Effector memory CD8-positive, alpha-beta T cell (primary cell): ENCODE results near the gene NTRK3.

Source experiments
- ATAC-seq: fragments of 150-1000 bp; cut with Tn5 transposase; replicated peaks from 2 replicates; pipeline ENCODE4 v1.10.0; 2021; ENCODE audit warnings: mild to moderate bottlenecking, moderate library complexity
- DNase-seq, 3 experiments: peaks; one replicate each; pipeline ENCODE4 v3.0.0; 2021
- H3K27ac Mint-ChIP-seq, 2 donors: one replicate each; pipeline ENCODE4 v1.8.0; 2022; ENCODE audit warnings: mild to moderate bottlenecking in 2 of 2, mixed read lengths in 2 of 2, moderate library complexity in 2 of 2
- H3K27me3 Mint-ChIP-seq, 2 donors: one replicate each; pipeline ENCODE4 v1.8.0; 2022; ENCODE audit warnings: mixed read lengths in 2 of 2
- H3K36me3 Mint-ChIP-seq: one replicate; pipeline ENCODE4 v1.8.0; 2022; ENCODE audit warnings: mild to moderate bottlenecking, moderate library complexity, mixed read lengths; ENCODE audit not compliant: insufficient read depth
- H3K4me1 Mint-ChIP-seq, 2 donors: one replicate each; pipeline ENCODE4 v1.8.0; 2022; ENCODE audit warnings: low read depth in 2 of 2, mixed read lengths in 2 of 2
- H3K4me3 Mint-ChIP-seq, 2 donors: one replicate each; pipeline ENCODE4 v1.8.0; 2022; ENCODE audit warnings: mild to moderate bottlenecking in 2 of 2, mixed read lengths in 2 of 2, moderate library complexity in 2 of 2
- H3K9me3 Mint-ChIP-seq, 2 donors: one replicate each; pipeline ENCODE4 v1.8.0; 2022; ENCODE audit warnings: mixed read lengths in 2 of 2

Gene NTRK3

GRCh38 chr15:87962428-87962827 is 294.1 kb downstream of the NTRK3 start:
- DNase-seq, result no peak
- no peaks in the 10 kb centered on the region for H3K36me3 Mint-ChIP-seq

GRCh38 chr15:87961851-87962420 is 294.6 kb downstream of the NTRK3 start:
- no peak for ATAC-seq
- peaks cover 0 to 6% of the 10 kb centered on the region in 2 donors for H3K9me3 Mint-ChIP-seq
- no peaks in the 10 kb centered on the region for H3K4me1 Mint-ChIP-seq
- H3K27me3 Mint-ChIP-seq, result peaks cover 0 to 32% of the 10 kb centered on the region in 2 donors
- no peak overlapping the region for H3K4me3 Mint-ChIP-seq
- DNase-seq, result no peak
- no peaks in the 10 kb centered on the region for H3K36me3 Mint-ChIP-seq
- H3K27ac Mint-ChIP-seq, result no peak overlapping the region

More at GRCh38 chr15:87962428-87962827, 294.1 kb downstream of the NTRK3 start:
- Mint-ChIP-seq H3K27me3 (peaks cover 0 to 32% of the 10 kb centered on the region in 2 donors), H3K9me3 (peaks cover 0 to 6% of the 10 kb centered on the region in 2 donors), H3K4me3 (no peak overlapping the region), H3K4me1 (no peaks in the 10 kb centered on the region), H3K27ac (no peak overlapping the region)
- no peak for ATAC-seq

- Mint-ChIP-seq H3K9me3 (peaks cover 0 to 6% of the 10 kb centered on the region in 2 donors), H3K36me3 (no peaks in the 10 kb centered on the region), H3K4me1 (no peaks in the 10 kb centered on the region), H3K27me3 (peaks cover 0 to 40% of the 10 kb centered on the region in 2 donors), H3K27ac (no peak overlapping the region), H3K4me3 (no peak overlapping the region)
- no peak for DNase-seq
- no peak for ATAC-seq
Observed at GRCh38 chr15:87959662-87960061, 296.9 kb downstream of the NTRK3 start.

- Mint-ChIP-seq H3K36me3 (no peaks in the 10 kb centered on the region), H3K27ac (no peak overlapping the region), H3K4me3 (no peak overlapping the region), H3K27me3 (peaks cover 0 to 40% of the 10 kb centered on the region in 2 donors), H3K9me3 (peaks cover 0 to 6% of the 10 kb centered on the region in 2 donors), H3K4me1 (no peaks in the 10 kb centered on the region)
- ATAC-seq (no peak), DNase-seq (no peak)
Observed at GRCh38 chr15:87959080-87959479, 297.5 kb downstream of the NTRK3 start.

- H3K4me1 Mint-ChIP-seq, result no peaks in the 10 kb centered on the region
- no peaks in the 10 kb centered on the region for H3K36me3 Mint-ChIP-seq
- H3K4me3 Mint-ChIP-seq, result no peak overlapping the region
- peaks cover 0 to 6% of the 10 kb centered on the region in 2 donors for H3K9me3 Mint-ChIP-seq
- no peak overlapping the region for H3K27ac Mint-ChIP-seq
- ATAC-seq, result no peak
- H3K27me3 Mint-ChIP-seq, result peaks cover 0 to 30% of the 10 kb centered on the region in 2 donors
- no peak for DNase-seq
Observed at GRCh38 chr15:87955284-87955909, 301.1 kb downstream of the NTRK3 start.

GRCh38 chr15:87954793-87955192 is 301.7 kb downstream of the NTRK3 start:
- Mint-ChIP-seq H3K4me1 (no peaks in the 10 kb centered on the region), H3K4me3 (no peak overlapping the region), H3K27me3 (peaks cover 0 to 36% of the 10 kb centered on the region in 2 donors), H3K9me3 (peaks cover 1 to 11% of the 10 kb centered on the region in 2 donors), H3K27ac (no peak overlapping the region), H3K36me3 (no peaks in the 10 kb centered on the region)
- ATAC-seq (no peak), DNase-seq (no peak)

- Mint-ChIP-seq H3K36me3 (peaks cover 3% of the 10 kb centered on the region), H3K4me1 (no peaks in the 10 kb centered on the region), H3K27ac (no peak overlapping the region), H3K4me3 (no peak overlapping the region), H3K27me3 (peaks cover 0 to 21% of the 10 kb centered on the region in 2 donors), H3K9me3 (peaks cover 1 to 8% of the 10 kb centered on the region in 2 donors)
- no peak for DNase-seq
- no peak for ATAC-seq
Observed at GRCh38 chr15:87952736-87953287, 303.7 kb downstream of the NTRK3 start.

- Mint-ChIP-seq H3K4me3 (no peak overlapping the region), H3K27ac (no peak overlapping the region)
- ATAC-seq, result no peak
Observed at GRCh38 chr15:87949575-87950223, 306.8 kb downstream of the NTRK3 start.

GRCh38 chr15:87949151-87949574 is 307.4 kb downstream of the NTRK3 start:
- ATAC-seq (no peak), DNase-seq (no peak)
- no peak overlapping the region for H3K4me3 Mint-ChIP-seq
- H3K36me3 Mint-ChIP-seq, result peaks cover 3% of the 10 kb centered on the region
- no peaks in the 10 kb centered on the region for H3K4me1 Mint-ChIP-seq
- H3K9me3 Mint-ChIP-seq, result peaks cover 1 to 5% of the 10 kb centered on the region in 2 donors
- H3K27ac Mint-ChIP-seq, result no peak overlapping the region
- peaks cover 0 to 22% of the 10 kb centered on the region in 2 donors for H3K27me3 Mint-ChIP-seq

More at GRCh38 chr15:87949575-87950223, 306.8 kb downstream of the NTRK3 start:
- H3K27me3 Mint-ChIP-seq, result peaks cover 0 to 22% of the 10 kb centered on the region in 2 donors
- no peaks in the 10 kb centered on the region for H3K4me1 Mint-ChIP-seq
- no peak for DNase-seq
- peaks cover 1 to 5% of the 10 kb centered on the region in 2 donors for H3K9me3 Mint-ChIP-seq
- H3K36me3 Mint-ChIP-seq, result peaks cover 3% of the 10 kb centered on the region

GRCh38 chr15:87947560-87947959 is 309.0 kb downstream of the NTRK3 start:
- Mint-ChIP-seq H3K36me3 (peaks cover 3% of the 10 kb centered on the region), H3K4me3 (no peak overlapping the region), H3K4me1 (no peaks in the 10 kb centered on the region), H3K9me3 (peaks cover 1 to 5% of the 10 kb centered on the region in 2 donors), H3K27ac (no peak overlapping the region), H3K27me3 (peaks cover 0 to 22% of the 10 kb centered on the region in 2 donors)
- DNase-seq, result no peak
- no peak for ATAC-seq

- H3K27ac Mint-ChIP-seq, result no peak overlapping the region
- no peak for ATAC-seq
- no peaks in the 10 kb centered on the region for H3K4me1 Mint-ChIP-seq
- H3K27me3 Mint-ChIP-seq, result peaks cover 4 to 28% of the 10 kb centered on the region in 2 donors
- DNase-seq, result no peak
- no peak overlapping the region for H3K4me3 Mint-ChIP-seq
- peaks cover 3% of the 10 kb centered on the region for H3K36me3 Mint-ChIP-seq
- peaks cover 1 to 4% of the 10 kb centered on the region in 2 donors for H3K9me3 Mint-ChIP-seq
Observed at GRCh38 chr15:87945246-87945645, 311.3 kb downstream of the NTRK3 start.

- Mint-ChIP-seq H3K36me3 (peaks cover 3% of the 10 kb centered on the region), H3K27me3 (peaks cover 4 to 22% of the 10 kb centered on the region in 2 donors), H3K27ac (no peak overlapping the region), H3K4me3 (no peak overlapping the region), H3K4me1 (no peaks in the 10 kb centered on the region), H3K9me3 (no peaks in the 10 kb centered on the region)
- DNase-seq (no peak), ATAC-seq (no peak)
Observed at GRCh38 chr15:87944691-87945090, 311.8 kb downstream of the NTRK3 start.

GRCh38 chr15:87944050-87944449 is 312.5 kb downstream of the NTRK3 start:
- Mint-ChIP-seq H3K4me3 (no peak overlapping the region), H3K27ac (no peak overlapping the region), H3K36me3 (peaks cover 3% of the 10 kb centered on the region), H3K27me3 (peaks cover 4 to 22% of the 10 kb centered on the region in 2 donors), H3K9me3 (no peaks in the 10 kb centered on the region), H3K4me1 (no peaks in the 10 kb centered on the region)
- ATAC-seq (no peak), DNase-seq (no peak)
